HG02678 (cell line): ENCODE results near the gene LAMTOR4.
"Not testable (repeated sequence)": the region's sequence is repeated elsewhere in the genome, so short reads cannot be mapped to it uniquely, and the experiment has no call there.

Experiments used
- ATAC-seq: cut with Tn5 transposase; IDR thresholded peaks from one replicate; pipeline ENCODE4 v1.9.1; 2021; ENCODE audit warnings: mild to moderate bottlenecking, moderate library complexity; ENCODE audit not compliant: unreplicated experiment

The LAMTOR4 gene

DNA sequence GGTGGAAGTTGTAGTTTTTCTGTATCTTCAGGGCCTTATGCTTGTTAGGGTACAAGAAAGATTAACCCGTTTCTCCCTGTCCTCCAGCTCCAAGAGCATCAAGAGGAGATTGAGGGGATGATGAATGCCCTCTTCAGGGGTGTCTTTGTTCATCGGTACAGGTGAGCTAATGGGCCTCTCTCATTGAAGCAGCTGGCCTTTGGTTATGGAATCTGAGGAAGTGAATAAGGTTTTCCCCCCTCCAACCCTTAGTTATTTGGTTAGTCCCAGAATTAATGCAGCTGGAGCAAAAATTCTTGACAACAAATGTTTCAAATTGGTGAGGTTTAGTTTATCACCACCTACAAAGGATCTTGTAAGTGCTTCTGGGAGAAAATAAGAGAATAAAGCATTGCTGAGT, 46.5 kb downstream of the LAMTOR4 start:
- no peak for ATAC-seq

DNA sequence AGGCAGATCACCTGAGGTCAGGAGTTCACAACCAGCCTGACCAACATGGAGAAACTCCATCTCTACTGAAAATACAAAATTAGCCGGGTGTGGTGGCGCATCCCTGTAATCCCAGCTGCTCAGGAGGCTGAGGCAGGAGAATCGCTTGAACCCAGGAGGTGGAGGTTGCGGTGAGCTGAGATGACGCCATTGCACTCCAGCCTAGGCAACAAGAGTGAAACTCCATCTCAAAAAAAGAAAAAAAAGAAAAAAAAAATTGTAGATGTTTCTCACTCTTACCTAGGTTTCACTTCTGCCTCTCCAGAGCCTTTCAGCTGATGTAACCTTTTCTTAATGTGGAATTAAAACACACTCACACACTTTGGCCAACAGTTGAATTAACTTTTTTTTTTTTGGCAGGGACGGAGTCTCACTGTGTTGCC, 47.2 kb downstream of the LAMTOR4 start:
- not testable (repeated sequence) for ATAC-seq

DNA sequence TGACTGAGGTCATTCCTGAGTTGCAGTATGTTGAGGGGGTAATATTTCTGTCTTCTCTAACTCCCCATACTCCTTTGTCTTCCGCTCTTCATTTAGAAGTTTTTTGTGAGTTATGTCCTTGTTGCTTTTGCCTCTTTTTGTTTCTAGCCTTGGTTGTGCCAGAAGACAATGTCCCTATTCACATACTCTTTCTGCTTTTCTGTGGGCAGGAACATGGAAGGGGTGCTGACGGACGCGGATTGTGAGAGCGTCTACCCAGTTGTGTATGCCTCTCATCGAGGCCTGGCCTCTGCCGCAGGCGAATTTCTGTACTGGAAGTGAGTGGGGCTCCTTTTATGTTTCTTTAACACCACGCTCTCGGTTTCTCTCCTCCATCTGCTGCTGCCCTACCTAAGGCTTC, 49.5 kb downstream of the LAMTOR4 start:
- ATAC-seq: no peak

DNA sequence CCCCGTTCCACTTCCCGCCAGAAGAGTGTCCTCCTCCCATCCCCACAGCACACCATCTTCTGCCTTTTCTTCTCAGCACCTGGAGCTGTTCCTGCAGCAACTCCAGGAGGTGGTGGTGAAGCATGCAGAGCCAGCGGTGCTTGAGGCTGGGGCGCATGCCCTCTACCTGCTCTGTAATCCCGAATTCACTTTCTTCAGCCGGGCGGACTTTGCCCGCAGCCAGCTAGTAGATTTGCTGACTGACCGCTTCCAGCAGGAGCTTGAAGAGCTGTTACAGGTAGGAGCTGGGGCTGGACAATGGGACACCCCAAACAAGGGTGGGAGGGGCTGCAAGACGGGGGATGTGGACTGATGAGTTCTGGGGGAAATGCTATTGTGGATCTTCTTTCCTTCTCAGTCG, 52.0 kb downstream of the LAMTOR4 start:
- no peak for ATAC-seq
